ENCODE results near the gene ABLIM2.

GRCh38 chr4:8002525-8003309 is 155.9 kb downstream of the ABLIM2 start:
- no peak for TF ChIP-seq CTCF (conservative IDR thresholded peaks at IDR 0.05; ENCODE audit: low read depth, low read length)
- no peak for TF ChIP-seq EZH2 (IDR thresholded peaks at IDR 0.05; ENCODE audit: borderline replicate concordance, low read depth, low read length, poor library complexity, severe bottlenecking)
